GM21717 (cell line): ENCODE results near the gene LINC00305.

Source experiments
- ATAC-seq: cut with Tn5 transposase; IDR thresholded peaks from one replicate; pipeline ENCODE4 v1.9.1; 2021; ENCODE audit warnings: mild to moderate bottlenecking, moderate library complexity; ENCODE audit not compliant: unreplicated experiment

LINC00305 gene

DNA sequence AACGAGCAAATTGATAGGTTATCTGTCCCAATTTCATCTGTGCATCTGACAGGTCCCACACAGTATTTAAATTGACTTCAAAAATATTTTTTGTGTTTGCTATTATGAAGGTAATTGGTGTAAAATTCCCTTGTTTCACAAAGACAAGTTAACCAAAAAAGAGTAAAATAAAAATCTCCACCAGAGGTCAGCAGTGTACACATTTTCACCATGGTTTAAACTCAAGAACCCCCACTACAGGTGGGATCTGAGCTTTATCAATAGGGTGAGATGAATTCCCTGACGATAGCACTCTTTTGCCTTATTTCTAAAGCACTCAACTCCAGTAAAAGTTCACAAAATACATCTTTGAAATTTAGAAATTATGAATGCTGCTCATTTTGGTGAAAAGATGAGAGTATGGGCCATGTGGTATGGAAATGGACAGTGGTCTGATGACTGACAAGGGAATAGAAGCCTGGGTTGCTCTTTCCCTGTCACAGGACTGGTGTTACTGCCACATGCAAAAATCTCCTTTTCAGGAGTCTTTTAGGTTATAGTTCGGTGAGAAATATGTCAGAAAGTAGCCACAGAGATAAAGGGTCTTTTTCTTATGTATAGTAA, 111.0 kb downstream of the LINC00305 start:
- peak; percentile 68 for ATAC-seq

DNA sequence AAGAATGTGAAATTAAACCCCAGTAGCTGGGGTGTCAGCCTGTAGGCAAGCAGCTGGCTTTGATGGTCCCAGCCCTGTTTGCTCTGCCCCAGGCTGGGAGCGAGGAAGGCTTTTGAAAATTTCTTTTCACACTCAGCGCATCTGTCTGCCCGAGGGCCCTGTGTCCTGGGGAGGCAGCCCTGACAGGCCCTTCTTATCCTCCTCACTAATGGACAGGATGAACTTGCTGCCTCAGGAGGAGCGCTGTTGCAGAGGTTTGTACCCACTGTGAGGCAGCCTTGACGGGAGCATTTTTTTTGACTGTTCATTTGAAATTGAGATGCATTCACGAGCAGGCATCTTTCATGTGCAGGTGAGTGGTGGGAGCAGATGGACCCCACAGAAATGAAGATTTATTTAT, 116.6 kb downstream of the LINC00305 start:
- no peak for ATAC-seq

DNA sequence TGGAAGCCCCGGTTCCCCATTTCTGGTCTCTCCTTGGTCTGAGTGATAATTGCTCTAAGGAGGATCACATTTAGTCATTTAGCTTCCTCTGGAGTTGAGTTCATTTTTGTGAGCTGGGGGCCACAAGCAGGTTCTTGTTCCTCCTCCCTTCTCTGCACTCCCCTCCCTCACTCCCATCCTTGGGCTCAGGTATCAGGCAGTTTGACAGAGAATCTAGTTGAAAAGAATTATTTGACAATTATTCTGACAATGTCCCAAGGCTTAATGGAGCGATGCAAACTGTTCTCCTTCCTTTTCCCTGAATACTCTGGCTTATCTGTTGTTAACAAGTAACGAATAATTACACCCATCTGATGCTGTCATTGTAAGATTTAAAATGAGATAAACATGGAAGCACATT, 117.5 kb downstream of the LINC00305 start:
- no peak for ATAC-seq
